Measurements from ENCODE around the gene LIME1. TPM values are rescaled to one million over a fixed set of nuclear protein-coding genes. Genes with fewer than 3 reads are reported as not detected.

Gene LIME1
- total and polyA plus RNA-seq, 2 of the 4 experiments (the other 2 are of a cell fraction) = 0.36 to 7.8 TPM

DNA sequence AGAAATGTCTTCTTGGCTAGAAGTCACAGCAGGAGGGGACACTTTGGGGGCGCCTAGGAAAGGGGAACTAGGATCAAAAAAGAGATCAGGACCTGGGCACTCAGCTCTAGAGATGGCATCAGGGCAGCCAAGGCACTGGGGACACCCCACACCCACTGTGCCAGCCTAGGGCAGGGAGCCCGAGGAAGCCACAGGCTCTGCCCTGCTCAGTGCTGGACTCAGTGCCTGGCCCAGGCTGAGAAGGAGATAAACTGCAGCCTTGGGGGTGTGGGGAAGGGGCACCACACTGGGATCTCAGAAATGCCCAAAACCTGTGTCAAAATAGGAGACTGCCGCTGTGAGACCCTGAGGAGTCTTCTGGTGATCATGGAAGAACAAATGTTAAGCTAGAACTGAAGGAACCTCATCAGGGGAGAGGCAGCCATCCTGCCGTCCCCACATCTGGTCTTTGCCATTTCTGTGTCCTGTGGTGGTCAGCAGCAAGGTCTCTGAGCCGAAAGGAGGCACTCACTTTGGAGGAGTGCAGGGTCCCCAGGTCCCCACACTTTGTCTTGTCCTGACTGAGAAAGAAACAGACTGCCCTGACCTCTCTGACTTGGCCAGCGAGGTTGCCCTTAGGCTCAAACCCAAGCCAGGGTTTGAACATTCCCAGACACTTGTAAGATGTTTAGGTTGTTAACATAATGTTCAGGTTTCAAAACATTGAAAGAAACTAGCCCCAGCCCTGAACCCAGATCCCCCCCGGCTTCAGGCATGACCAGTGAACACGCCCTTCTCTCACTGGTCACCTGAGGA, 31.0 kb upstream of the LIME1 start:
- H2BK120ac ChIP-seq (ENCODE audit: low read depth, low read length) = no peak overlapping the region
- H3K9me3 ChIP-seq (ENCODE audit: control insufficient read depth, insufficient read depth, low read length) = no peaks in the 10 kb centered on the region
- peaks cover 18 to 78% of the 10 kb centered on the region in 2 experiments for H3K79me1 ChIP-seq (ENCODE audit: low read depth in 1 of 2, low read length in 2 of 2)
- H4K8ac ChIP-seq (ENCODE audit: low read depth in 2 of 2, low read length in 2 of 2) = no peak overlapping the region
- H4K20me1 ChIP-seq (ENCODE audit: insufficient read depth, low read length) = no peaks in the 10 kb centered on the region; the same call in 1 of the 2 replicates
- peaks cover 10% of the 10 kb centered on the region for H3K4me1 ChIP-seq (ENCODE audit: control insufficient read depth, insufficient read depth, low read length)
- no peak overlapping the region for H2AK5ac ChIP-seq (ENCODE audit: low read depth, low read length)
- H3K23ac ChIP-seq (ENCODE audit: low read depth, low read length) = no peak overlapping the region
- H3K4me3 ChIP-seq (ENCODE audit: insufficient read depth, low read depth, low read length) = no peak overlapping the region
- H4K5ac ChIP-seq (ENCODE audit: low read depth, low read length) = no peak overlapping the region
- CTCF ChIA-PET = no interaction called here
- H3K4ac ChIP-seq (ENCODE audit: low read depth, low read length) = no peak overlapping the region
- BruUV-seq (replicated peaks) = no TSS peak
- POLR2A ChIA-PET (ENCODE audit: unreplicated experiment) = no interaction called here
- dilution Hi-C loops (cut with HindIII; ENCODE audit: low sequenced_read_pairs, unreplicated experiment) (no loop called here), intact Hi-C loops (cut with micrococcal nuclease) (loop anchor here (2.0 kb wide), 1 partner anchor 159 kb away; the partner anchor contains the start of gene TPD52L2), in situ Hi-C loops (cut with MboI; ENCODE audit: low sequenced_read_pairs) (loop anchor here (10.0 kb wide), 1 partner anchor 159 kb away; the partner anchor contains the start of genes ABHD16B and TPD52L2)
- no peak overlapping the region for H2BK15ac ChIP-seq (ENCODE audit: low read depth, low read length)
- H3K4me2 ChIP-seq (ENCODE audit: low read depth, low read length) = no peak overlapping the region
- no peak overlapping the region for H2AFZ ChIP-seq (replicated peaks; ENCODE audit: low read length, poor library complexity)
- H4K91ac ChIP-seq (ENCODE audit: insufficient read depth, low read depth, low read length) = no peak overlapping the region
- ATAC-seq (ENCODE audit: low read depth) (no peak), DNase-seq (no peak)
- no peaks in the 10 kb centered on the region for H3K9me1 ChIP-seq (ENCODE audit: insufficient read depth, low read length)
- no peak overlapping the region for H3K27ac ChIP-seq (ENCODE audit: insufficient read depth, low read length)
- no peak overlapping the region for H3K14ac ChIP-seq (replicated peaks; ENCODE audit: low read depth, low read length)
- no peak overlapping the region for H3K56ac ChIP-seq (ENCODE audit: extremely low read depth, insufficient read depth, low read length)
- TF ChIP-seq CEBPB (IDR thresholded peaks at IDR 0.05; ENCODE audit: low read depth, low read length) (no peak), RFX5 (IDR thresholded peaks at IDR 0.05; ENCODE audit: low read depth, low read length) (no peak), FOS (IDR thresholded peaks at IDR 0.05; ENCODE audit: low read depth, low read length) (no peak), NFE2L2 (IDR thresholded peaks at IDR 0.05; ENCODE audit: low read depth, low read length) (no peak), MAZ (IDR thresholded peaks at IDR 0.05; ENCODE audit: borderline replicate concordance, low read depth, low read length) (no peak), MAFK (IDR thresholded peaks at IDR 0.05; ENCODE audit: low read depth, low read length) (no peak)
- TF ChIP-seq, protein P1, sequence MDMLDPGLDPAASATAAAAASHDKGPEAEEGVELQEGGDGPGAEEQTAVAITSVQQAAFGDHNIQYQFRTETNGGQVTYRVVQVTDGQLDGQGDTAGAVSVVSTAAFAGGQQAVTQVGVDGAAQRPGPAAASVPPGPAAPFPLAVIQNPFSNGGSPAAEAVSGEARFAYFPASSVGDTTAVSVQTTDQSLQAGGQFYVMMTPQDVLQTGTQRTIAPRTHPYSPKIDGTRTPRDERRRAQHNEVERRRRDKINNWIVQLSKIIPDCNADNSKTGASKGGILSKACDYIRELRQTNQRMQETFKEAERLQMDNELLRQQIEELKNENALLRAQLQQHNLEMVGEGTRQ (IDR thresholded peaks at IDR 0.05; ENCODE audit: low read depth, low read length) = no peak
- TF ChIP-seq, protein P2, sequence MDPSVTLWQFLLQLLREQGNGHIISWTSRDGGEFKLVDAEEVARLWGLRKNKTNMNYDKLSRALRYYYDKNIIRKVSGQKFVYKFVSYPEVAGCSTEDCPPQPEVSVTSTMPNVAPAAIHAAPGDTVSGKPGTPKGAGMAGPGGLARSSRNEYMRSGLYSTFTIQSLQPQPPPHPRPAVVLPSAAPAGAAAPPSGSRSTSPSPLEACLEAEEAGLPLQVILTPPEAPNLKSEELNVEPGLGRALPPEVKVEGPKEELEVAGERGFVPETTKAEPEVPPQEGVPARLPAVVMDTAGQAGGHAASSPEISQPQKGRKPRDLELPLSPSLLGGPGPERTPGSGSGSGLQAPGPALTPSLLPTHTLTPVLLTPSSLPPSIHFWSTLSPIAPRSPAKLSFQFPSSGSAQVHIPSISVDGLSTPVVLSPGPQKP (IDR thresholded peaks at IDR 0.05; ENCODE audit: borderline replicate concordance, low read depth, low read length) = no peak
- H3K9ac ChIP-seq (ENCODE audit: low read depth, low read length) = no peak overlapping the region
- H2BK20ac ChIP-seq (ENCODE audit: low read depth, low read length) = no peak overlapping the region
- peaks cover 36% of the 10 kb centered on the region for H3K36me3 ChIP-seq (ENCODE audit: control insufficient read depth, insufficient read depth, low read length)
- H2AK9ac ChIP-seq (replicated peaks; ENCODE audit: low read depth, low read length, poor library complexity) = peak overlapping the region; percentile 98
- H3K18ac ChIP-seq (ENCODE audit: low read depth, low read length) = no peak overlapping the region
- WGBS, 2 experiments (ENCODE audit: extremely low coverage in 2 of 2, insufficient read length in 1 of 2) = 100% methylated on average over 3 of the region's 8 CpGs; no CpG with 5 or more reads in 1 of the 2 experiments
- H2BK5ac ChIP-seq (ENCODE audit: low read depth, low read length, poor library complexity, severe bottlenecking) = no peak overlapping the region
- no peaks in the 10 kb centered on the region for H3K27me3 ChIP-seq (ENCODE audit: control insufficient read depth, insufficient read depth, low read length)

Measured in IMR-90 (cell line).